ENCODE data around the gene IGF1R.
"Not testable (repeated sequence)": the region's sequence is repeated elsewhere in the genome, so short reads cannot be mapped to it uniquely, and the experiment has no call there.

The IGF1R gene

GRCh38 chr15:98616397-98616796 is 31.9 kb upstream of the IGF1R start:
- no peak for TF ChIP-seq Cebpa-rat (IDR thresholded peaks at IDR 0.05)

GRCh38 chr15:98617328-98617980 is 30.9 kb upstream of the IGF1R start:
- Histone ChIP-seq H4K20me1 (no peaks in the 10 kb centered on the region), H3K27ac (no peak overlapping the region), H3K4me1 (peaks cover 6 to 9% (median 8%) of the 10 kb centered on the region in 10 experiments), H3K9me3 (replicated peaks in 1 of 11) (no peaks in the 10 kb centered on the region), H3K9ac (no peak overlapping the region), H3K4me3 (no peak overlapping the region), H3K36me3 (no peaks in the 10 kb centered on the region), H3K4me2 (no peak overlapping the region), H3K27me3 (no peaks in the 10 kb centered on the region; a peak in 1 of 22 replicates)
- TF ChIP-seq Cebpa-rat (IDR thresholded peaks at IDR 0.05), result no peak

More at GRCh38 chr15:98616397-98616796, 31.9 kb upstream of the IGF1R start:
- Histone ChIP-seq H3K4me1 (peaks cover 7 to 12% (median 11%) of the 10 kb centered on the region in 10 experiments), H3K27ac (no peak overlapping the region), H4K20me1 (no peaks in the 10 kb centered on the region), H3K9me3 (replicated peaks in 1 of 11) (no peaks in the 10 kb centered on the region), H3K4me3 (no peak overlapping the region), H3K9ac (no peak overlapping the region), H3K27me3 (no peaks in the 10 kb centered on the region), H3K36me3 (no peaks in the 10 kb centered on the region), H3K4me2 (no peak overlapping the region)

DNA sequence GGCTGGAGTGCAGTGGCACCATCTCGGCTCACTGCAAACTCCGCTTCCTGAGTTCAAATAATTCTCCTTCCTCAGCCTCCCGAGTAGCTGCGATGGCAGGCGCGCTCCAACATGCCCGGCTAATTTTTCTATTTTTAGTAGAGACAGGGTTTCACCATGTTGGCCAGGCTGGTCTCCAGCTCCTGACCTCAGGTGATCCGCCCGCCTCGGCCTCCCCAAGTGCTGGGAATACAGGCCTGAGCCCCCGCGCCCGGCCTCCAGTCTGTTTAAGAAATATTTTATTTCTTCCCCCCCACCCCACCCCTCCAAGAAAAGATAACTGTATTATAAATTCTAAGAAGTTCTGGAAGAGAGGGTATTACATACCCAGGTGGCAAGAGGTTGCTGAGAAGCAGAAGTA is 29.8 kb upstream of the IGF1R start:
- H3K36me3 ChIP-seq, result not testable (repeated sequence)

GRCh38 chr15:98620020-98620419 is 28.3 kb upstream of the IGF1R start:
- no peaks in the 10 kb centered on the region for H3K4me1 ChIP-seq
- no peak overlapping the region for H3K27ac ChIP-seq
- H3K9me3 ChIP-seq (replicated peaks in 1 of 11), result no peaks in the 10 kb centered on the region
- no peak overlapping the region for H3K4me2 ChIP-seq
- no peak overlapping the region for H3K4me3 ChIP-seq
- no peak overlapping the region for H3K9ac ChIP-seq
- TF ChIP-seq Cebpa-rat (IDR thresholded peaks at IDR 0.05), result no peak
- H3K36me3 ChIP-seq, result no peaks in the 10 kb centered on the region
- H3K27me3 ChIP-seq, result no peaks in the 10 kb centered on the region; a peak in 1 of 22 replicates
- no peaks in the 10 kb centered on the region for H4K20me1 ChIP-seq

More for the DNA sequence above, 29.8 kb upstream of the IGF1R start:
- H3K4me1 ChIP-seq; H4K20me1 ChIP-seq; H3K4me2 ChIP-seq; H3K27ac ChIP-seq; H3K9me3 ChIP-seq (replicated peaks in 1 of 11); H3K9ac ChIP-seq; H3K4me3 ChIP-seq; H3K27me3 ChIP-seq: not testable (repeated sequence)

DNA sequence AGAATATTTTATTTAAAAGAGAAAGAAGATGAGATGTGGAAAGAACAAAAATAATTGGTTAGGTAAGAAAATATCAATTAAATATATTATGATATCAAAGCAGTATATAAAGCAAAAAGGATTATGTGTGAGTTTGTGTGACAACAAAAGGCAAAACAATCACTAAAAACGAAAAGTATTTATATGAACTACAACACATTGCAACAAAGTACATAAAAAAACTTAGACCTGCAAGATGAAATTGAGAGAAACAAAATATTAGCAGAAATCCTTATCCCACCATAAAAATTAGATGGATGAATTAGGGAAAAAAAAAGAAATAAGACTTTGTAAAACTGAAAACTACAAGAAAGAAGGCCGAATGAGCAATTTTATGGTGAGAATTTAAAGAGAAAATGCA is 27.3 kb upstream of the IGF1R start:
- TF ChIP-seq Cebpa-rat (IDR thresholded peaks at IDR 0.05), result no peak
- H4K20me1 ChIP-seq, result no peaks in the 10 kb centered on the region
- no peaks in the 10 kb centered on the region; a peak in 1 of 22 replicates for H3K27me3 ChIP-seq
- no peak overlapping the region for H3K4me2 ChIP-seq
- no peak overlapping the region for H3K27ac ChIP-seq
- H3K36me3 ChIP-seq, result no peaks in the 10 kb centered on the region
- H3K9me3 ChIP-seq (replicated peaks in 1 of 11), result no peaks in the 10 kb centered on the region
- no peak overlapping the region for H3K4me3 ChIP-seq
- H3K4me1 ChIP-seq, result no peaks in the 10 kb centered on the region
- H3K9ac ChIP-seq, result no peak overlapping the region

DNA sequence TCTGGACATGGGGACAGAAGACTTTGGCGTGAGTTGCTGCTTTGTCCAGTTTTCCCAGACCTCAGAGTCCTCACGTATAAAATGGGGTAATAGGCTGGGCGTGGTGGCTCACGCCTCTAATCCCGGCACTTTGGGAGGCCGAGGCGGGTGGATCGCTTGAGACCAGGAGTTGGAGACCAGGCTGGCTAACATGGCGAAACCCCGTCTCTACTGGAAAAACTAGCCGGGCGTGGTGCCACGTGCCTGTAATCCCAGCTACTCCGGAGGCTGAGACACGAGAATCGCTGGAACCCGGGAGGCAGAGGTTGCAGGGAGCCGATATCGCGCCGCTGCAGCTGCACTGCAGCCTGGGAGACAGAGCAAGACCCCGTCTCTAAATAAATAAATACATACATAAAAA is 22.7 kb upstream of the IGF1R start:
- no peak for TF ChIP-seq Cebpa-rat (IDR thresholded peaks at IDR 0.05)
- no peak overlapping the region for H3K4me3 ChIP-seq

DNA sequence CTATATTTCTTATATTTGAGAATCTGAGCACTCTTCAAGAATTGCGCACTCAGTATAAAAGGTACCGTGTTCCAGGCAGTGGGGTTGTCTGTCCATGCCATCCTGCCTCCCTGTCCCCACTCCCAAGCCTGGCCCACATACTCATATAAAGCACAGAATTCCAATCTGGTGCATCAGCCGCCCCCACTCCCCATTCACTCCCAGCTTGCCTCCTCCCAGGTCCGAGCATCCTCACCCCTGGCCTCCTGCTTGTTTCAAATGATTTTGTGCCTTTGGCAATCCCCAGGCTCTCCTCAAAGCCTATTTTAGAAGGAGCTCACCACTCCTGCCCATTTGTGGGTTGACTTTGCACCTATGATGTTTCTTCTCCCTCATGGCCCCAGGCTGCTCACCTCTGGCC is 22.2 kb upstream of the IGF1R start:
- no peak overlapping the region for H3K27ac ChIP-seq
- H3K4me3 ChIP-seq, result no peak overlapping the region
- peaks cover 0 to 6% (median 0%) of the 10 kb centered on the region in 10 experiments; a peak in 2 of 20 replicates for H3K4me1 ChIP-seq
- no peak overlapping the region for H3K9ac ChIP-seq
- no peaks in the 10 kb centered on the region; a peak in 1 of 22 replicates for H3K27me3 ChIP-seq
- no peak for TF ChIP-seq Cebpa-rat (IDR thresholded peaks at IDR 0.05)
- H4K20me1 ChIP-seq, result no peaks in the 10 kb centered on the region
- H3K4me2 ChIP-seq, result no peak overlapping the region
- H3K36me3 ChIP-seq, result no peaks in the 10 kb centered on the region
- no peaks in the 10 kb centered on the region for H3K9me3 ChIP-seq (replicated peaks in 1 of 11)

More for the DNA sequence above, 22.7 kb upstream of the IGF1R start:
- H3K4me1 ChIP-seq, result peaks cover 0 to 6% (median 0%) of the 10 kb centered on the region in 10 experiments; a peak in 2 of 20 replicates
- no peaks in the 10 kb centered on the region for H3K36me3 ChIP-seq
- no peaks in the 10 kb centered on the region; a peak in 1 of 22 replicates for H3K27me3 ChIP-seq
- H3K9ac ChIP-seq, result no peak overlapping the region
- H3K27ac ChIP-seq, result no peak overlapping the region
- no peak overlapping the region for H3K4me2 ChIP-seq
- H3K9me3 ChIP-seq (replicated peaks in 1 of 11), result no peaks in the 10 kb centered on the region
- no peaks in the 10 kb centered on the region for H4K20me1 ChIP-seq

DNA sequence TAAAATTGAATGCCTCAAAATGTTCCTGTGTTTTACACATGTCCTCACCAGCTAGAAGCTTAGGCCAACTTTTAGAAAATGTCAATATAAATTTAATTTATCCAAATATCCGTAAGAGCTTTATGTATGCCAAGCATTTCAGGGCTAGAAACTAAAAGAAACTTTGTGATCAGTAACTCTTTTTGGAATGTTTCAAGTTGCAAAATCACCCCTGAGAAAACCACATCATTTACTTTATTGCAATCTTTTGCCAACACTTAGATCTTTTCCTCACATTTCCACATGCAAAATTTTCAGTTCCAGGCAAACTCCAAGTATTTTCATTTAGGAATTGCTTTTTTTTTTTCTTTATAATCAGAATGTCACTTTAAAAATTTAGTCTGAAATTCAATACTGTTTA is 20.1 kb upstream of the IGF1R start:
- Histone ChIP-seq H3K27me3 (no peaks in the 10 kb centered on the region), H3K9ac (no peak overlapping the region), H3K4me1 (peaks cover 0 to 6% (median 0%) of the 10 kb centered on the region in 10 experiments; a peak in 2 of 20 replicates), H4K20me1 (no peaks in the 10 kb centered on the region), H3K4me3 (no peak overlapping the region), H3K9me3 (replicated peaks in 1 of 11) (no peaks in the 10 kb centered on the region), H3K27ac (no peak overlapping the region), H3K4me2 (no peak overlapping the region), H3K36me3 (no peaks in the 10 kb centered on the region)
- TF ChIP-seq Cebpa-rat (IDR thresholded peaks at IDR 0.05), result no peak

DNA sequence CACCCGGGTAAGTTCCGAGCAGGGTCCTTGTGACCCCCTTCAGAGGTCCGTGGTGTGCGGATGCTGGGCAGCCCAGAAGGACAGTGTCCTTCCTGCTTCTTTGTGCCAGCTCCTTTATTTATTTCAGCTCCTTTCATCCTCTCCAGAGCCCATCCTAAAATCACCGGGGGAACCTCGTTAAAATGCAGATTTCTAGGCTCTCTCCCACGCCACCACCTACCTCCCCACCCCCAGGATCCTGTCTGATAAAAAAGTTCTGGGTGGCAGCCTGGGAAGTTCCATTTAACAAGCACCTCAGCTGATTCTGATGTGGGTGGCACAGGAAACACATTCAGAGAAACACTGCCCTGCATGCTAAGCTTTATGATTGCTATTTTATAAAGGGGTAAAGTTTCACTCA is 12.5 kb upstream of the IGF1R start:
- Histone ChIP-seq H3K9me3 (replicated peaks in 1 of 11) (no peaks in the 10 kb centered on the region), H3K27ac (no peak overlapping the region), H3K4me2 (peak overlapping the region in 8 of 11 experiments; percentile 2 to 55 (median 23); a peak in 12 of 22 replicates), H3K27me3 (no peaks in the 10 kb centered on the region), H3K4me1 (peaks cover 5 to 10% (median 8%) of the 10 kb centered on the region in 10 experiments; a peak in 13 of 20 replicates), H3K9ac (0 out of 22 replicates have a peak overlapping the region, but pooled peaks of 2 of the 11 experiments have one; percentile 17 to 32), H3K4me3 (no peak overlapping the region), H4K20me1 (no peaks in the 10 kb centered on the region), H3K36me3 (no peaks in the 10 kb centered on the region)
- TF ChIP-seq Cebpa-rat (IDR thresholded peaks at IDR 0.05), result no peak

DNA sequence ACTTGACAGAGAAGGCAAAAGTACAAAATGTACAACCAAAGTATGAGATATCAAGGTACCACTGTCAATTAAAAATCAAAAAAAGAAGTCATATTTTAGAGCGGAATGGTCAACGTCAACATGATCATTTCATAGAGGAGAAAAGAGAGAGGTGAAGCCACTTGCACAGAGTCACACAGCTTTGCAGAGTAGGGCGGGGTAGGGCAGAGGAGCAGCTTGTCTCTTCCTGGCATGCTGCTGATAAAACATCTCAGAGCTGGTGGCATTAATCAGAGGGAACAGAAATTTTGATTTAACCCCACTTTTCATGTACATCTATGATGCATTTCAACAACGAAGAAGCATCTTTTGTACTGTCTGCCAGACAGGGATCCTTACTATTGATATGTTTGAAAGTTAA is 5.2 kb upstream of the IGF1R start:
- H3K4me1 ChIP-seq, result peaks cover 0 to 8% (median 5%) of the 10 kb centered on the region in 10 experiments; a peak in 5 of 20 replicates
- TF ChIP-seq Cebpa-rat (IDR thresholded peaks at IDR 0.05), result no peak
- no peak overlapping the region for H3K4me2 ChIP-seq
- H4K20me1 ChIP-seq, result 0 out of 22 replicates have a peak, but pooled peaks cover 0 to 4% (median 0%) of the 10 kb centered on the region in 11 experiments
- no peaks in the 10 kb centered on the region for H3K36me3 ChIP-seq
- H3K9me3 ChIP-seq (replicated peaks in 1 of 11), result no peaks in the 10 kb centered on the region
- H3K9ac ChIP-seq, result no peak overlapping the region
- no peak overlapping the region for H3K4me3 ChIP-seq
- 0 out of 22 replicates have a peak, but pooled peaks cover 0 to 4% (median 0%) of the 10 kb centered on the region in 11 experiments for H3K27me3 ChIP-seq
- H3K27ac ChIP-seq, result no peak overlapping the region

Data from BLaER1 treated with 17β-estradiol and CSF1 and Interleukin-3, amounts not matched to agents 10 nM and 100 nM (cell line).